Right renal pelvis (tissue), 4 donors: ENCODE data around the gene PLCB4. TPM values are rescaled to one million over a fixed set of nuclear protein-coding genes. Genes with fewer than 3 reads are reported as not detected.

Experiments used
- DNase-seq, 4 donors: peaks; one replicate each; pipeline ENCODE4 v3.0.0-alpha.2; 2013; ENCODE audit warnings: low read depth in 4 of 4, low spot score in 3 of 4, missing footprints in 1 of 4
- polyA plus RNA-seq, 4 donors: library from polyadenylated mRNA; unstranded; fragments of 120-200 nt; gene quantifications; one replicate each; pipeline ENCODE4 v1.2.1, GENCODE V29; 2013; ENCODE audit not compliant: insufficient read length in 4 of 4

PLCB4 gene
- polyA plus RNA-seq, 4 donors, result 12.2 to 15.1 (median 14.0) TPM

DNA sequence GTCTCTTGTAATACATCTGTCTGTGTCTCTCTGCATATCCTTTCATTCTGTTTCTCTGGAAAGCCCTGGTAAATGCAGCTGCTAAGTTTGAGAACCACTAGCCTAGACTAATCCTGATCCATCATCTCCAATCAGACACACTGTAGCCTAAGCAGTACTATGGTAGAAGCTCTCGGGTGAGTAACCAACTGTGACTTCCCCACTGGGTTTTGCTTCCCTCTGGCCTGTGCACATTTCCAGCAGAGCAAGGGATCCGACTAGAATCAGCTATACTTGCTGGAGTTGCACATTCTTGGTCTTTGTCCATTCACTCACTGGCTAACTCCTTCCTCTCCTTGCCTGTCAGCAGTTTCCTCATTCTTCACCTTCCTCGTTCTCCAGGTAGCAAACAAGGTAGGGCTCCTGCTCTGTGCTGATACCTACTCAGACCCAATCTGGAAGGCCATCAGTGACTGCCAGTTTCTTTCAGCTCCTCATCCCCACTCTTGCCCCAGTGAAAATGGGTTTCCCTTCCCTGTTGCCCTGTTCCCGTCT, 184.2 kb downstream of the PLCB4 start:
- DNase-seq, result no peak

DNA sequence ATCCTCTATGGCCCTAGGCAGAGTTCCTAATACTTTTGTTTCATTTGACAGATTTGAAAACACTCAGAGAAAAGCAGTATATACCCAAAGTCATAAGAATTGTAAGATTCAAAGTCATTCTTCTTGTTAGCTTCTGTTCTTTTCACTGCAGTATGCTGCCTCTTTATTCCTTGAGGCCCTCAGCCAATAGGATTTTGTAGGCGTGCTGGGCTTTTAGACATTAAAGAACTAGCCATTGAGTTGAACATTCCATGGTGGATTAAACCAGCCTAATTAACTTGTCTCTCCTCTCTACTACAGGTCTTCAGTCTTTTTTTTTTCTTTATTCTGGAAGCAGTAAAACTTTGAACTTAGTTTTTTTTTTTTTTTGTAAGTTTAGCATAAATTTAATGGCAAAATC, 186.3 kb downstream of the PLCB4 start:
- no peak for DNase-seq

DNA sequence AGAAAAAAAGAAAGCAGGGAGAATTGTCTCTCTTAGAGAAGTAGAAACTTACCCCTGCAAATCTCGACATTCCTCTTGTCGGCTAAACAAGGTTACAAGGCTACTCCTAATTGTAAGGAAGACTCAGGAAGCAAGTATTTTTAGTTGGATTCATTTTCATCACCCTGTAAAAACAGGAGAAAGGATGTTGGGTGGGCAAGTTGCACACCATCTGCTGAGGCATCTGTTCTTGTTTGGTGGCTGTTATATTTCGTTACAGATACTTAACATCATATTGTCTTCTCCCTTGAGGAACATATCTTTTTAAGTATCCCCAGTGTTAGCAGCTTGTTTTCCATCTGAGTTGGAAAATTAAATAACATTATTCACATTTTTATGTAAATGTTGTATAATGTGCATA, 187.5 kb downstream of the PLCB4 start:
- DNase-seq, result no peak

DNA sequence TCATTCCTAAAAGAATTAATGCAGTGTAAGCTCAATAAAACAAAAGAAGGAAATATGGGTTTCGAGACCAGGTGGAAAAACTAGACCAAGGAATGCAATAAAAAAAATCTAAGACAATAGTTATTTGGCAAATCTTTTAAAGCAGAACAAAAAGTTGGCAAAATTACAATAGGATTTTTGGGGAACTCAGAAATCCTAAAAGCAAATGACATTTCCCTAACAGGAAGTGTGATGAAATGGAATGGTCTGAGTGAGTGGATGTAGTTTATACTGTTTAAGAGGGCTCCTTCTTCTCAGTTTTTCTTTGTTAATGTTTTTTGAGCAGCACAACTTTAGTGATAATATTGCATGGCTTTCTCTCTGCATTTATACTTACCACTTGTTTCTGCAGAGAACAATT, 190.0 kb downstream of the PLCB4 start:
- no peak for DNase-seq

DNA sequence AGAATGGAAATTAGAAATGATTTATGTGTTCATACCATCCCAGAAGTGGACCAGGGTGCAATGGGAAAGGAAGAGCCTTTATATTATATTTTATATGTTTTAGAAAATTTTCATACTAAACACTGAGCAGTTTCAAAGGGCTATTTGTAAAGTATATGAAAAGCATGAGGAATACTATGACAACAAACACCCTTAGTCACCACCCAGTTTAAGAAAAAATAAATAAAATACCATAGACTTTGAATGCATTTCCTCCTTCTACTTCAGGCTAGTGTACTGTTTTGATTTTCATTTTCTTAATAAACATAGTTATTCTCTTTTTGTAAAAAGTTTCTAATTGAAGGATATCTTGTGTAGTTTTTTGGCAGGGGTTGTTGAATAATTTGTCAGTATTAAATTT, 191.1 kb downstream of the PLCB4 start:
- DNase-seq, result no peak

DNA sequence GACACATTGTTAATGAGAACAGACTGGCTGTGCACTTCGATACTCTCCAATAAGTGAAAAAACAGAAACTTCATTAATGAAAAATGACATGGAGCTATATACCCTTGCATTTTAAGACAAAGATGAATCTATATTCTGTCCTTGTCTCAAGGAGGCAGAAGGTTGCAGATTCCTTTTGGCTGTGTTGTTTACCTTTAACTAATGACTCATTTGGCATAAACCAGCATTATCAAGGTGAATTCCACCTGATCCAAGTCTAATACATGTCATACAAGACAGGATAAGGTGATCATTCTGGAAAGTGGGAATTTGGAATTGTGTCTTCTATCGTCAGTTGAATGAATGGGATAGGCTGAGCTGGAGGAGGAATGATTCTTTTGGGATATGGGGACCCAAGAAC, 192.9 kb downstream of the PLCB4 start:
- no peak for DNase-seq

DNA sequence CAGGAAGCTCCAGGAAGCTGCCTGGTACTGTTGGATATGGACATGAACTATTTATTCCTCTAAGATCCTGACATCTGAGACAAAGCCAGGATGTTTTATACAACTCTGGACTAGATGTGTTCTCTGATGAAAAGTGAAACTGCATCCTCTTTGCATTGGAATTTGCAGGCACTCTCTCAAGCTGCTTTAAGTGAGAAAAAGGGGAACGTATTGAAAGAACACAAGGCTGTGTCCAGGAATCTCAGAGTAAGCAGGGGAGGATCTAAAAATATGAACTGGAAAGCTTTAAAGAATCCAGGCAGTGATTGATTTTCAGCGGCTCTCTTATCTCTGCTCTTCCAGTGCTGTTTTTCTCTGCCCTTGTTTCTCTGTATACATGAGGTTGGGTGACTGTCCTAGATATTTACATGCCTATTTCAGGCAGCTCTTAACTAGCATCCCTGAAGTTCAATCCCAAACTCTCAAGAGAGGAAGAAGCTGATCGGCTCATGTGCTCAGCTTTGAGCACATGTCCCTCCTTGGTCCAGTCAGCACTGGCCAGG, 193.8 kb downstream of the PLCB4 start:
- DNase-seq, result no peak

GRCh38 chr20:9269280-9269971, 200.5 kb downstream of the PLCB4 start:
- no peak for DNase-seq

DNA sequence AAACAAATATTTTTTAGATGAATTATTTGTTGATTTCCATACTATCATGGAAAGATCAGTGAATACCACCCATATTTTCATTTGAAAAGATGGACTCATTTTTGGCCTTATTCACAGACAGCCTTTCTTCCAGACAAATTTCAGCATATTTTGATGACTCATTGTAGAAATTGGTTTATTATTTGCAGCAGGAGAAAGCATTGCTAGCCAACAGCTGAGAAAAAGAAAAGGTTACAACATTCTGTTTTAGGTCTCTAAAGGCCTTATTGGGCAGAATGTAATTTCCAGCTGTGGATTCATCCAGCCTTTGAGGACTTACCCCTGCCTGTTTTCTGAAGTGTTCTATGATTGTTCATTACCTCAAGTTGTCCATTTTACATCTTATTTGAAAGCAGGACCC, 201.9 kb downstream of the PLCB4 start:
- no peak for DNase-seq

DNA sequence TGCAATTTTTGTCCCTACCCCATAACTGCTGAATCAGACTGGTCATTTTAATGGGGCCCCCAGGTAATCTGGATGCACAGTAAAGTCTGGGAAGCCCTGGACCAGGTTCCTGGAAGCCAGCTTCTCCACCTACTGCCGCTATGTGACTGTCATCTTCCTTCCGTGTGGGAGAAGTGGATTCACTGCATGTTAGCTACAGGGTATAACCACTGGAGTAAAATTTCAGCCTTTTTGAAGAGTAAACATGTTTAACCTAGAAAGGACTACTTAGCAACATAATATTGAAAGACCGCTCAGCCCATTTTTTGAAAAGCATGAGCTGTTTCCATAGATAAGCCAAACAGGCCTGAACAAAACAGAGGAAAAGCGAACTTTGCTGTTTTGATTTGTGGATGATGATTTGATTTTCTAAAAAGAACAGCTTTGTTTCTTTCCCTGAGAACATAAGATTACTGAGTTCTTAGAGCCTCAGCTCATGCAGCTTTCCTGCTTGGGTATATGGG, 208.1 kb downstream of the PLCB4 start:
- DNase-seq, result no peak

- no peak for DNase-seq
Measured at GRCh38 chr20:9279918-9280401, 211.1 kb downstream of the PLCB4 start.

DNA sequence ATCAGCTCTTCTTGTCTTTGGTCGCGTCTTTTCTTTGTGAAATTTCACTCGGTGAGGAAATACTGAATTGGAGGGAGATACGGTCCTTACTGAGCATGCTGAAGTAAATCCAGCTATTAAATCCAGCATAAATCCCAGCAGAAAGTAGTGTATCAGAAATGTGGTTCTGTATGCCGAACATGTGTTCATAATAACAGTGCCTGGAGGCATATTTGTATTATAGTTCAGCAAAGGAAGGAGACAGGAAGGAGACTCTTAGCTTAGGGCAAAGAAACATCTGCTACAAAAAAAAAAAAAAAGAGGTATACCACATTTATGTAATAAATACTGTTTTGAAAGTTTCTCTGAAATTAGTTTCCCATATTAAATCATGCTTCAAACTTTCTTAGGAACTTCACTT, 211.8 kb downstream of the PLCB4 start:
- DNase-seq, result no peak

DNA sequence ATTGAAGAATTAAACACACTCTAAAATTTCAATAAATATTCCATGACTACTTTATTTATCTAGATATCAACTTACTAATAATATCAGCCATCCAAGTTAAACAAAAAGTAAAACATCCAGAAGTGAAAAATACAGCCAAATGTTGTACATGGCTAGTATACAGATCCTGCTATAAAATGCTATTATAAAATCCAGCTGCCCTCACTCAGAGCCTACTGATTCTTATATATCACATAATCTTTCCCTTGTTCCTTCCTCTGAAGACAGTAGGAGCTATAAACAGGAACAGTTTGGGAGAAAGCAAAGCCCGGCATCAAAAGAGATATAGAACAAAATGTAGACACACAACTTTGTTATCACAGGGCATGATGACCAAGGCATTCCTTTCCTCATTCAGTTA, 212.9 kb downstream of the PLCB4 start:
- DNase-seq, result peak in 3 of 4 donors; percentile 21 to 33 (median 23)

- DNase-seq, result no peak
Measured at GRCh38 chr20:9285617-9286016, 216.7 kb downstream of the PLCB4 start.

DNA sequence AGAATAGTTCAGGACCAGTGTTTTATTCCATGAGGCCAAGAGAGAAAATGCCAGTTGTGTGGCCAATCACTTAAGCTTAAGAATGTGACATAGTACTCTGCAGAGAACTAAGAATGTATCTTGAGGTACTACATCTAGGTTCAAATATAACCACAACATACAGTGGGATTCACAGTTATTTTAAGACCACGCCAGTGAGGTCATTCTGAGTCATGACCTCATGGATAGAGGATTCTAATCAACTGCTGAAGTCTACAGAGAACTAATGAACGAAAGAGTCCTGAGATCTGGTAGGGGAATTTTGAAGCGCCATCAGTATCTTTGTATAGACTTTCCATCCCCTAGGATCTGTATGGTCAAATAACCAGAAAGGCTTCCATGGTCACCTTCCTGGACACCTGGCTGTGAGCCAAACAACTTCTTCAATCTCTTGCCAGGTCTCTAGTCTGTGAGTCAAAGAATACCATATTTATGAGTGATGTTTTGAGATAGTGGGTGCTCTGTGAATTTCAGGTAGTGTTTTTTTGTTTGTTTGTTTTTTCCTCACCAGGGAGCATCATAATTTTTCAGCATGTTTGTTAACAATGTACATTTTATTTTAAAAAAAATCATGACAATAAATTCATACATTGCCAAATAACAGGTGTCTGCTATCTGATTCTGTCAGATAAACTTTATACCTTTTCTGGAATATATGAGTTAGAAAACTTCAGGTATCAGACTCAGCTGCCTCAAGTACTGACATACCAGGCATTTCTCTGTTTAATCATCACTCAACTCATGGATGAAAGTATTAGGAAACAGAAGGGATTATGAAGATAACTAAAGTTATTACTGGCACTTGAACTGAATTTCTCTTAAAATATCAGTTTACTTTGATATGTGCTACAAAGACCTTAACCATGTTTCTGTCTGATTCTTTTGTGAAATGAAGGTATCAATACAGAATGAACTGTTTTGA, 217.9 kb downstream of the PLCB4 start:
- no peak for DNase-seq

GRCh38 chr20:9287826-9288225, 218.9 kb downstream of the PLCB4 start:
- no peak for DNase-seq

- no peak for DNase-seq
Measured at GRCh38 chr20:9290331-9290730, 221.4 kb downstream of the PLCB4 start.

DNA sequence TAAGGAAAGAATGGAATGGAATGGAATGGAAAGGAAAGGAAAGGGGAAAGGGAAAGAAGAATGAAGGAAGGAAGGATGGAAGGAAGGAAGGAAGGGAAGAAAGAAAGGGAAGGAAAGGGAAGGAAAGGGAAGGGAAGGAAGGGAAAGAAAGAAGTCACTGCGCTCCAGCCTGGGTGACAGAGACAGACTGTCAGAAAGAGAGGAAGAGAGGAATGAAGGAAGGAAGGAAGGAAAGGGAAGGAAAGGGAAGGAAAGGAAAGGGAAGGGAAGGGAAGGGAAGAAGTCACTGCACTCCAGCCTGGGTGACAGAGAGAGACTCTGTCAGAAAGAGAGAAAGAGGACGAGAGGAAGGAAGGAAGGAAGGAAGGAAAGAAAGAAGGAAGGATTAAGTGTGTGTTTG, 224.3 kb downstream of the PLCB4 start:
- DNase-seq, result no peak

DNA sequence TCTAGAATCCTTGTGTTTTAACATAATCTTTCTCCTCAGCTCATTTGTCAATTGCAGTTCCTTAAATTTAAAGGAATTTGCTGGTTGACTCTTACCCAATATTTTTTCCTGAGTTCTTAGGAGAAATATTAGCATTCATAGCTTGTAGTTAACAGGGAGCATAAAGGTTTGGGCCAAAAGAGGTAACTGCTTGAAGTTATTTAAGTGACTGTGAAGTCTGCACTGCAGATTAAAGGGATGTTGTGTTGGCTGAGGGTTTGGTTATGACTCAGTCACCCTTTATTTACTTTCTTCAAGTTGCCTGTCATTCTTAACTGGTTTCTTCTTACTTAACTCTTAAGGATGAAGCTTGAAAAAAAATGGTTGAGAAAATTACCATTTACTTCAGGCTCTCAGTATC, 225.2 kb downstream of the PLCB4 start:
- no peak for DNase-seq

DNA sequence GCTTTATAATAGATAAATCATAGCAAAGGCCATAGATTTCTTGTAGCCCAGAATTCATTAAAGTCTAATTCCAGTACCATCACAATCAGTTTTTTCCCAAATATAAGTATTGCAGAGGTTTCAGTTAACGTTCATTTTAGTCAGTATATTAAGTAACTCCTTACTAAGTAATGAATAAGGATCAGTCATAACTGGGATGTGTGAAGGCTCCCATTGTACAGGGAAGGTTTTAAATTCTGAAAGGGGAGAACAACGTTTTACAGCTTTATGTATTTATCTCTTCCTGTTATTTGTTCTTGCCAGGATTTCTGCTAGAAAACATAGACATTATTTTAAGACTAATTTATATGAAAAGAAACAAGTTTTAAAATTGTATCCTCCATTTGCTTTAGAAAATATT, 230.0 kb downstream of the PLCB4 start:
- DNase-seq, result no peak

DNA sequence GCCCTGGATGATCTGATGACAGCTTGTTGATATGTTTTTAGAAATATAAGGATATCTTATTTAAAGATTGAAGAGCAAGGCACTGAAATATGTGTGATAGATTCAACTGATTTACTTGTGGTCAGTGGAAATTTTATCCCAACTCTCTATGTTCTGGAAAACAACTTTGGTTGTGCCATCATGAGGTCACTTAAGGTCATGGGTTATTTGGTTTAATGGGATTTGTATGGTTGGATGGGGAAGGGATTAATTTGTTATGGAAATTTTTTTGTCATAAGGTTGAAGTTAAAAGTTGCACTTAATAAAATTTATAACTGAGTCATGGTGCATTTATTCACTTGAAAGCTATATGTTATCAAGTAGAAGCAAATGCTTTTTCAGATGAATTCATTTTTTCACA, 231.2 kb downstream of the PLCB4 start:
- no peak for DNase-seq
